MM.1S (cell line): ENCODE results near the gene MTHFS.
"Not testable (repeated sequence)": the region's sequence is repeated elsewhere in the genome, so short reads cannot be mapped to it uniquely, and the experiment has no call there.

Experiments used
- DNase-seq: peaks from one replicate; pipeline ENCODE4 v3.0.0-alpha.2; 2015
- H2AFZ ChIP-seq: fragments of 300-600 bp; sonication (generic); 2 replicates; pipeline ENCODE4 v1.6.0; 2016; ENCODE audit warnings: antibody characterized with exemption, low read length
- H3F3A ChIP-seq: fragments of 300-600 bp; sonication (generic); 2 replicates; pipeline ENCODE4 v1.6.1; 2016; ENCODE audit warnings: mild to moderate bottlenecking, antibody characterized with exemption, low read length, moderate library complexity, mixed read lengths; ENCODE audit not compliant: insufficient read depth
- H3K27ac ChIP-seq: fragments of 300-600 bp; sonication (generic); 2 replicates; pipeline ENCODE4 v1.5.1; 2016; ENCODE audit warnings: mild to moderate bottlenecking, low read length
- H3K27me3 ChIP-seq: fragments of 300-600 bp; sonication (generic); replicated peaks from 2 replicates; pipeline ENCODE4 v1.6.0; 2016; ENCODE audit warnings: low read length; ENCODE audit not compliant: insufficient read depth
- H3K36me3 ChIP-seq: fragments of 300-600 bp; sonication (generic); replicated peaks from 2 replicates; pipeline ENCODE4 v1.6.1; 2016; ENCODE audit warnings: mild to moderate bottlenecking, low read length, mixed read lengths; ENCODE audit not compliant: insufficient read depth
- H3K4me1 ChIP-seq: fragments of 300-600 bp; sonication (generic); 2 replicates; pipeline ENCODE4 v1.6.1; 2016; ENCODE audit warnings: low read length, mixed read lengths
- H3K4me2 ChIP-seq: fragments of 300-600 bp; sonication (generic); 2 replicates; pipeline ENCODE4 v1.6.0; 2016; ENCODE audit warnings: low read depth, low read length
- H3K4me3 ChIP-seq: fragments of 300-600 bp; sonication (generic); 2 replicates; pipeline ENCODE4 v1.5.1; 2016; ENCODE audit warnings: low read length, mixed read lengths
- H3K79me2 ChIP-seq: fragments of 300-600 bp; sonication (generic); 2 replicates; pipeline ENCODE4 v1.6.1; 2016; ENCODE audit warnings: mixed run types, low read length, mixed read lengths
- H3K9ac ChIP-seq: fragments of 300-600 bp; sonication (generic); 2 replicates; pipeline ENCODE4 v1.6.1; 2016; ENCODE audit warnings: low read length, mixed read lengths
- H3K9me2 ChIP-seq: fragments of 300-600 bp; sonication (generic); replicated peaks from 2 replicates; pipeline ENCODE4 v1.6.1; 2016; ENCODE audit warnings: mild to moderate bottlenecking, low read length, mixed read lengths; ENCODE audit not compliant: insufficient read depth
- H3K9me3 ChIP-seq: fragments of 300-600 bp; sonication (generic); replicated peaks from 2 replicates; pipeline ENCODE4 v1.6.1; 2016; ENCODE audit warnings: mild to moderate bottlenecking, low read length, mixed read lengths; ENCODE audit not compliant: insufficient read depth
- H4K20me1 ChIP-seq: fragments of 300-600 bp; sonication (generic); 2 replicates; pipeline ENCODE4 v1.6.1; 2016; ENCODE audit warnings: mild to moderate bottlenecking, low read length, moderate library complexity, mixed read lengths; ENCODE audit not compliant: insufficient read depth
- CTCF ChIP-seq: fragments of 300-600 bp; sonication (generic); IDR thresholded peaks from 2 replicates; pipeline ENCODE4 v1.5.1; 2016; ENCODE audit warnings: antibody characterized with exemption, low read length, mixed read lengths
- EZH2 ChIP-seq: fragments of 300-600 bp; sonication (generic); optimal IDR thresholded peaks from 2 replicates; pipeline ENCODE3; 2017; ENCODE audit warnings: low read depth, mild to moderate bottlenecking, antibody characterized with exemption, low read length, mixed read lengths
- EZH2phosphoT487 ChIP-seq: fragments of 300-600 bp; sonication (generic); IDR thresholded peaks from 2 replicates; pipeline ENCODE4 v1.6.1; 2018; ENCODE audit warnings: antibody characterized with exemption, low read length

MTHFS gene

GRCh38 chr15:79929412-79929811, 32.6 kb upstream of the MTHFS start:
- H3K4me3 ChIP-seq: no peak overlapping the region
- TF ChIP-seq CTCF (no peak), EZH2 (no peak), EZH2phosphoT487 (no peak)

GRCh38 chr15:79926116-79926515, 29.3 kb upstream of the MTHFS start:
- H3K9ac ChIP-seq, H3K9me2 ChIP-seq, H3K27ac ChIP-seq, H3F3A ChIP-seq, H3K9me3 ChIP-seq, H3K4me1 ChIP-seq, H3K27me3 ChIP-seq, H3K36me3 ChIP-seq, DNase-seq, H3K4me3 ChIP-seq, H4K20me1 ChIP-seq, H3K4me2 ChIP-seq, H2AFZ ChIP-seq: not testable (repeated sequence)
- H3K79me2 ChIP-seq: peaks cover 23% of the 10 kb centered on the region

More at GRCh38 chr15:79929412-79929811, 32.6 kb upstream of the MTHFS start:
- Histone ChIP-seq H3K9ac (no peak overlapping the region), H3K27ac (no peak overlapping the region), H3K9me3 (no peaks in the 10 kb centered on the region), H2AFZ (no peak overlapping the region), H3K36me3 (no peaks in the 10 kb centered on the region), H3K27me3 (no peaks in the 10 kb centered on the region), H3K79me2 (no peaks in the 10 kb centered on the region), H3K4me2 (no peak overlapping the region), H3K4me1 (no peaks in the 10 kb centered on the region), H4K20me1 (no peaks in the 10 kb centered on the region), H3K9me2 (no peaks in the 10 kb centered on the region), H3F3A (no peaks in the 10 kb centered on the region)
- no peak for DNase-seq

GRCh38 chr15:79924379-79924778, 27.6 kb upstream of the MTHFS start:
- H4K20me1 ChIP-seq: no peaks in the 10 kb centered on the region
- H3K4me2 ChIP-seq: peak overlapping the region; percentile 59; the same call in 1 of the 2 replicates
- peaks cover 8% of the 10 kb centered on the region; the same call in 1 of the 2 replicates for H3K36me3 ChIP-seq
- no peak overlapping the region for H3K9ac ChIP-seq
- no peak for DNase-seq
- H3K4me3 ChIP-seq: peak overlapping the region; percentile 89; the same call in 1 of the 2 replicates
- TF ChIP-seq EZH2: no peak
- TF ChIP-seq CTCF: no peak
- TF ChIP-seq EZH2phosphoT487: no peak
- no peaks in the 10 kb centered on the region for H3K27me3 ChIP-seq
- peak overlapping the region; percentile 81; the same call in 1 of the 2 replicates for H2AFZ ChIP-seq
- H3K4me1 ChIP-seq: peaks cover 6% of the 10 kb centered on the region; the same call in 1 of the 2 replicates
- H3K79me2 ChIP-seq: peaks cover 23% of the 10 kb centered on the region
- no peaks in the 10 kb centered on the region for H3K9me3 ChIP-seq
- H3K27ac ChIP-seq: no peak overlapping the region
- no peaks in the 10 kb centered on the region for H3K9me2 ChIP-seq
- H3F3A ChIP-seq: peaks cover 9% of the 10 kb centered on the region

- peaks cover 23% of the 10 kb centered on the region for H3K79me2 ChIP-seq
- H4K20me1 ChIP-seq: no peaks in the 10 kb centered on the region
- H3K4me1 ChIP-seq: peaks cover 6% of the 10 kb centered on the region; the same call in 1 of the 2 replicates
- no peaks in the 10 kb centered on the region for H3K27me3 ChIP-seq
- peak overlapping the region; percentile 86 for H3K27ac ChIP-seq
- H3K9ac ChIP-seq: peak overlapping the region; percentile 84
- H3K4me2 ChIP-seq: peak overlapping the region; percentile 95; the same call in 1 of the 2 replicates
- peak; percentile 99 for DNase-seq
- TF ChIP-seq CTCF: no peak
- TF ChIP-seq EZH2: no peak
- TF ChIP-seq EZH2phosphoT487: no peak
- H3F3A ChIP-seq: peaks cover 9% of the 10 kb centered on the region
- H3K4me3 ChIP-seq: peak overlapping the region; percentile 89
- H3K9me2 ChIP-seq: no peaks in the 10 kb centered on the region
- H2AFZ ChIP-seq: peak overlapping the region; percentile 91
- peaks cover 8% of the 10 kb centered on the region for H3K36me3 ChIP-seq
- no peaks in the 10 kb centered on the region for H3K9me3 ChIP-seq
Measured at GRCh38 chr15:79923515-79924169, 26.8 kb upstream of the MTHFS start.
